Activated CD4-positive, alpha-beta T cell treated with anti-CD3 and anti-CD28 coated beads for 4 hours (primary cell): Measurements from ENCODE around the gene ARL2BP.

Experiments used
- DNase-seq, 2 donors: peaks; one replicate each; pipeline ENCODE4 v3.0.0-alpha.2; 2020

The ARL2BP gene

DNA sequence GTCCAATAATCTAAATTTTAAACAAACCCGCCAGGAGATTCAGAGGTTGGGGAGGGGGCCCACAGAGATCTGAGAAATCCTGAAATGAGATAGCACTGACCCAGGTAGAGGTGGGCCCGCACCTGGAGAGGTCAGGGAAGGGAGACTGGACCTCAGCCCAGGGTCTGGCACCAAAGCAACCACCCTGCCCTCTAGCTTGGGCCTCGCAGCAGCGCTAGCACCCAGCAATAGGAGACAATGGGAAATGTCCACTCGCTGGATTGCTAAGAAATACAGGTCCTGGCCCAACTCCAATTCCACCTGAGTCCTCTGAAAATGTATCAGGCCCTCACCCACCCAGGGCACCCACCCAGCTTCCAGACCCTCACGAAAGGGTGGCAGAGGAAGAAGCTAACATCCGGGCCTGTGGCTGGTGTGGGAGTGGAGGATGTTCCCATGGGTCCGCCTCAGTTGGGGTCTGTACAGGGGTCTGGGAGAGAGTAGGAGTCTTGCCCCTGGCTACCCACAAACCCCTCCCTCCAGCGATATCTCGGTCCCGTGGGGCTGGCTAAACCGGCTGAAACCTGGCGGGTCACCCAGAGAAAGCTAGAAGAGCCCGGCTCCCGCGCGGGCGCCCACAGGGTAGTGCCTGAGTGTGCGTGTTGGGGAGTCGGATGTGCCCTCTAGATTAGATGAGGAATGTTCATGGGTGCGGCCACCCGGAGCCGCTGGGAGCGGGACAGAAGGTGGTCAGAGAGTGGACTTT lies 38.3 kb downstream of the ARL2BP start:
- DNase-seq = no peak

DNA sequence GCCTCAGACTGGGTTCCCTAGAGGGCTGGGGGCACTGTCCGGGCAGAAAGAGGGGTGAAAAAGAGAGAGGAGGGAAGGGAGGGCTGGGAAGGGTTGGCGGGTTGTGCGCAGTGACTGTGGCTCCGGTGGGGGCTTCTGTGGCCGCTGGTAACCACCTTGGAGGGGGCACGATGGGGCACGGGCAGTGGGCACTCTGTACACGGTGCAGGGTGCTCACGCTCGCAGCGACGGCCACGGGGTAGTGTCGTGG lies 38.8 kb downstream of the ARL2BP start:
- no peak for DNase-seq

DNA sequence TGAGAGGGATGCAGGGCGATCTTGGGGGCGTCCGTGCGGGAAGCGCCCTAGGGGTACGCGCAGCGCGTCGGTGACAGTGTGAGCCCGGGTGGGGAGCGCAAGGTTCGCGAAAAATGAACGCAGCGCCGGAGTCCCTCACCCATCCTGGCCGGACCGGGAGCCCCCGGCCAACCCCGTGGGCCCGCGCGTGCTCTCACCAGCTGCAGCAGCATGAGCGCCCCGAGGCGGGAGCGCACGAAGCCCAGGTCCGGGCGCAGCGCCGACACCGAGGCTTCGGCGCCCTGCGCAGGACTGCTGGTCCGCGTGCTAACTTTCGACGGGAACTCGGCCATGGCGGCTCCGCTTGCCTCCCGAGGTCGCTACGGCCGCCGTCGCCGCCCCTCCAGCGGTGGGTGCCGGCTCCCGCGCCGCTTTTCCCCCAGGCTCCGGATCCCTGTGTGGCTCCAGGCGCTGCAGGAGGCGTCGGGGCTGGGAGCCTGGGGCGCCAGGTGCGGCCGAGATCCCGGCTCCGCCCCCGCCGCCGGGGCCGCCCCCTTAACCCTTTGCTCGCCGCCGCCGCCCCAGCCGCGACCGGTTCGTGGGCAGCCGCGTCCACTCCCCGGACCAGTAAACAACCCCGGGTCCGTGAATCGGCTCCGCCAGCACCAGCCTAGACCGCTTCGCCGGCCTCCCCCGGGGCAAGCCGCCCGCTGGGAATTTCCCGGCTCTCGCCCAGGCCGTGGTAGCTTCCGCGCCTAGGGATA lies 39.3 kb downstream of the ARL2BP start, which contains the start of gene PLLP:
Gene PLLP, minus strand, starts transcription at position 464 of the 743 bp plus-strand sequence. Its CDS starts 132 bp downstream, at position 332.
- peak; percentile 40 to 41 for DNase-seq

DNA sequence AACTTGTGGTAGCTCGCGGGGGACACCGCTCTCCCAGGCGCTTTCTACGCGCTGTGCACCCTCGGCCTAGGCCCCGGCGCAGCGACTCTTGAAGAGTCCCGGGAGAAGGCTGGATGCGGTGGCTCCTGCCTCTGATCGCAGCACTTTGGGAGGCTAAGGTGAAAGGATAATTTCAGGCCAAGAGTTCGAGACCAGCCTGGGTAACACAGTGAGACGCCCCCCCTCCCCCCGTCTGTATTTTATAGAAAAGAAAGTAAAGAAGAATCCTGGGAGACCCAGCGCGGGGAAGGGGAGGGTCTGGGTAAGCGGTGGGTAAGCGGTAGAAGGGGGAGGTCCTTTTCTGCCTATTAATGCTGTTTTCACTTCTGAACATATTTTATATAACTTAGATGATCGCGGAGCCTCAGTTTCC lies 39.9 kb downstream of the ARL2BP start:
- DNase-seq = no peak

DNA sequence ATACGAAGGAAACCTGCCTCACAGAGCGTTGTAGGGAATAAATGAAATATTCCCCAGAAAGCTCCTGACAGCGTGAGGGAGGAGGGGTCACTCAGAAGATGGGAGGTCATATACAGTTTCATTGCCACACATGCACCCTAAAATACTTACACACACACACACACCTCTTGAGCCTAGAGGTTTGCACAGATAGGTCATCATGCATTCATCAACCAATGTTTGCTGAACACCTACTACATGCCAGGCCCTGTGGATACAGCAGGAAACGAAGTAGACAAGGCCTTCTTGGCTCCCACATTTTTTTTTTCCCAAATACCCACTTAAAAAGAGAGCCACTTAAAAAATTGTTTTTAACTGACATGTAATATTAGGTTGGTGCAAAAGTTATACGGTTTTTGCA lies 40.3 kb downstream of the ARL2BP start:
- no peak for DNase-seq

- DNase-seq = no peak
Measured at GRCh38 chr16:57289391-57290257, 44.6 kb downstream of the ARL2BP start.

GRCh38 chr16:57297856-57298255 lies 52.8 kb downstream of the ARL2BP start:
- peak; percentile 29 to 31 for DNase-seq

GRCh38 chr16:57299009-57299718 lies 54.1 kb downstream of the ARL2BP start:
- peak; percentile 41 to 47 for DNase-seq

DNA sequence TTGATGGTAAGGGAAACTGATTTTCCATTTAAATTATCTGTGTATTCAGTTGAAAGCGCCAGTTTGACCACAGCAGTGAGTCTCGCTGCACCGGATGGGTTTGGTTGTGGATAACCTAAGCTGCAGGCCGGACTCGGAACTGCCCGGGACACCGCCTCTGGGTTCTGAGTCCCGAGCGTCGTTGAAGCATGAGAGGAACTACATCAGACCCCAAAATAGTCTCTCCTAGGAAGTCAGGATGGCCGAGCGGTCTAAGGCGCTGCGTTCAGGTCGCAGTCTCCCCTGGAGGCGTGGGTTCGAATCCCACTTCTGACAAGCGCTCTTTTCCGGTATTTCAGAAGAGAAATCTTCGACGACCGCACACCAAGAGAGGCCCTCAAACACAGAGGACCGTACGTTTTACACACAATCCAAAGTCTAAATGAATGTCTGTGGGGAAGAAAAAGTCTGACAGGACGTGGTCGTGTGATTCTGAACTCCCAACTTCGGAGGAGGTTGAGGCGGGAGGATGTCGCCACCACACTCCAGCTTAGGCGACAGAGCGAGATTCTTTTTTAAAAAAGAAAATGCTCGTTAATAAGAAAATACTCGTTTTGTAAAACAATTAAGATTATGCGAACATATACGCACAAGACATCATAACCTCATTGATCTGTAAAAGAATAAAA lies 54.8 kb downstream of the ARL2BP start:
- DNase-seq = peak; percentile 75 to 77

DNA sequence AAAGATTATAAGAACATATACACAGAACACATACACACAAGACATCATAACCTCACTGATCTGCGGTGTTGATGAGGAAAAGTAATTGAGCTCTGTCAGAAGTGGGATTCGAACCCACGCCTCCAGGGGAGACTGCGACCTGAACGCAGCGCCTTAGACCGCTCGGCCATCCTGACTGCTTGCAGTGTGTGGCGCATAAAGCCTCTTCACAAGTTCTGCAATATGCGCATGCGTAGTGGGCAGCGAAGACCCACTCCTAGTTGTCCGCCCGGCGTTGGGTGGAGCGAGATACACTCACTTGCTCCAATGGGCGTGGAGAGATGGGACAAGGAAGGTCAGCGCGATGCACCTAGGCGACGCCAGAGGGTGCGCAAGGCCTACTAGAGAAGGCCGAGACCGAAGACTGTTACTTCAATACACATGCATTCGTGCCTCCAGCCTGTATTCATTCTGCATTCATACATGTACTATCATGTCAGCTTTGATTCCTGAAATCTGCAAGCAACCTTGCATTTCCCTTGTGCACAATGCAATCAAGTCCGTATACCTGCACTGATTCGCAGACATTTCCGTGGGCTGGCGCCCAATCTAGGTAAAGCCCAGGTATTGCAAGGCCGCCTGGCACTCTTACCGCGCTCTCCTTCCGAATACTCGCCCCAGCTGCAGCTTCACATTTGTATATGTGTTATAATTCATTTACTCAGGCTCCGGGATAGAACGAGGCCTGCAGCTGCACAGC lies 55.5 kb downstream of the ARL2BP start:
- peak; percentile 99 for DNase-seq

DNA sequence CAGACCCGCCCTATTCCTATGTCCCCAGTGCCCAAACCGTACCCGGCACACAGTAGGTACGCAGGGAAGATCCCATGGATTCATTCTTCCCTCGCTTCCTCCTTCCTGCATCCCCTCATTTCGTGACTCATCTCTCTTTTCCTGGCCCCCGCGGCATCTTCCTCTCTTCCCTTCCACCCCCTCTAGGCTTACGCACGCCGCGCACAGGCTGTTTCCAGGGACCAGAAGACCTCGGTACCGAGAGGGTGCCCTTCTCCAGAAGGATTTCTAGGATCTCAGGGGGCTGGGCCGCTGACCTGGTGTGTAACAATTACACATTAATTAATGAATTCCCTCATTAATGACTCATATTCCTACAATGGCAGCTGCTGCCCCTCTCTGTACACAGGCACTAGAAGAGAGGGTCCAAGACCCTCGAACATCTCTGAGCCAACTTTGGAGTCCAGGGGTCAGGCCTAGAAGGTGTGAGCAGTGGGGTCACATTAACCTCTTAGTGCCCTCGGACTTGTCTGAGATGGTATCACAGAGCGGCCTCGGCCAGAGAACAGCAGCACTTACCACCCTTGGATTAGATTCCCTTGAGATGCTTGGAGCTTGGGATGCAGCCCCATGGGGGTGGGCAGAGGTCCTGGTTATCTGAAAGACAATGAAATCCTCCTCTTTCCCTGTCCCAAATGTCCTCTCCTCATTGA lies 56.2 kb downstream of the ARL2BP start:
- no peak for DNase-seq
